Rectal smooth muscle tissue (tissue), 1 donor: ENCODE results near the gene GOLGA6L25.
"Not testable (repeated sequence)": the region's sequence is repeated elsewhere in the genome, so short reads cannot be mapped to it uniquely, and the experiment has no call there.

Source experiments
- H3K27ac ChIP-seq: one replicate; pipeline ENCODE4 v1.7.0; 2013; ENCODE audit warnings: low read depth, low read length, inconsistent platforms
- H3K27me3 ChIP-seq: one replicate; pipeline ENCODE4 v1.7.0; 2013; ENCODE audit warnings: low read length; ENCODE audit not compliant: control insufficient read depth, insufficient read depth
- H3K36me3 ChIP-seq: one replicate; pipeline ENCODE4 v1.7.0; 2013; ENCODE audit warnings: low read length; ENCODE audit not compliant: control insufficient read depth, insufficient read depth
- H3K4me1 ChIP-seq: one replicate; pipeline ENCODE4 v1.7.0; 2013; ENCODE audit warnings: low read length; ENCODE audit not compliant: control insufficient read depth, insufficient read depth
- H3K4me3 ChIP-seq: one replicate; pipeline ENCODE4 v1.7.0; 2013; ENCODE audit warnings: low read length
- H3K9ac ChIP-seq: one replicate; pipeline ENCODE4 v1.7.0; 2013; ENCODE audit warnings: low read length

GOLGA6L25 gene

GRCh38 chr15:28602152-28602551, 48.8 kb downstream of the GOLGA6L25 start:
- not testable (repeated sequence) for H3K4me3 ChIP-seq, H3K4me1 ChIP-seq, H3K9ac ChIP-seq, H3K27me3 ChIP-seq, H3K36me3 ChIP-seq, H3K27ac ChIP-seq
